H9 (cell line): Measurements from ENCODE around the gene MAPKAPK2. TPM values are rescaled to one million over a fixed set of nuclear protein-coding genes. Genes with fewer than 3 reads are reported as not detected.

Experiments used
- DNase-seq: peaks from one replicate; pipeline ENCODE4 v3.0.0-alpha.2; 2017
- H2AFZ ChIP-seq: one replicate; pipeline ENCODE4 v1.6.1; 2013; ENCODE audit warnings: mild to moderate bottlenecking, low read length, control low read depth, moderate library complexity
- H2AK5ac ChIP-seq: 2 replicates; pipeline ENCODE4 v1.6.1; 2013; ENCODE audit warnings: low read length, control low read depth, mixed read lengths; ENCODE audit not compliant: insufficient read length
- H2BK120ac ChIP-seq: one replicate; pipeline ENCODE4 v1.6.1; 2013; ENCODE audit warnings: low read depth, mild to moderate bottlenecking, low read length, control low read depth, inconsistent platforms; ENCODE audit not compliant: poor library complexity, severe bottlenecking
- H2BK12ac ChIP-seq: 2 replicates; pipeline ENCODE4 v1.6.1; 2013; ENCODE audit warnings: low read length, control low read depth, mixed read lengths, low read depth; ENCODE audit not compliant: insufficient read length
- H2BK15ac ChIP-seq: 2 replicates; pipeline ENCODE4 v1.6.1; 2013; ENCODE audit warnings: low read depth, low read length, control low read depth
- H2BK20ac ChIP-seq: one replicate; pipeline ENCODE4 v1.6.1; 2013; ENCODE audit warnings: low read depth, mild to moderate bottlenecking, low read length, control low read depth, inconsistent platforms; ENCODE audit not compliant: poor library complexity, severe bottlenecking
- H2BK5ac ChIP-seq: 2 replicates; pipeline ENCODE4 v1.6.1; 2013; ENCODE audit warnings: low read length, control low read depth, mixed read lengths; ENCODE audit not compliant: insufficient read length
- H3K14ac ChIP-seq: 2 replicates; pipeline ENCODE4 v1.6.1; 2013; ENCODE audit warnings: low read length, control low read depth; ENCODE audit not compliant: insufficient read depth
- H3K18ac ChIP-seq: 2 replicates; pipeline ENCODE4 v1.6.1; 2013; ENCODE audit warnings: low read depth, mild to moderate bottlenecking, mixed read lengths, low read length, control low read depth; ENCODE audit not compliant: insufficient read length
- H3K23ac ChIP-seq: 2 replicates; pipeline ENCODE4 v1.6.1; 2013; ENCODE audit warnings: low read length, control low read depth, mixed read lengths, low read depth; ENCODE audit not compliant: insufficient read length
- H3K23me2 ChIP-seq: 2 replicates; pipeline ENCODE4 v1.6.1; 2013; ENCODE audit warnings: low read depth, mild to moderate bottlenecking, mixed read lengths, low read length, control low read depth; ENCODE audit not compliant: insufficient read length, poor library complexity, severe bottlenecking
- H3K27ac ChIP-seq: 2 replicates; pipeline ENCODE4 v1.5.1; 2013; ENCODE audit warnings: low read length, control low read depth, mixed read lengths, low read depth; ENCODE audit not compliant: insufficient read length
- H3K27me3 ChIP-seq: 2 replicates; pipeline ENCODE4 v1.6.1; 2013; ENCODE audit warnings: low read length, control low read depth, inconsistent platforms; ENCODE audit not compliant: insufficient read depth
- H3K4ac ChIP-seq: 2 replicates; pipeline ENCODE4 v1.6.1; 2013; ENCODE audit warnings: low read depth, mild to moderate bottlenecking, control low read depth, inconsistent platforms, low read length, moderate library complexity
- H3K4me1 ChIP-seq: 2 replicates; pipeline ENCODE4 v1.6.1; 2013; ENCODE audit warnings: low read length, control low read depth, inconsistent platforms; ENCODE audit not compliant: insufficient read depth
- H3K4me2 ChIP-seq: 2 replicates; pipeline ENCODE4 v1.6.1; 2013; ENCODE audit warnings: low read length, control low read depth, mixed read lengths; ENCODE audit not compliant: insufficient read length, insufficient read depth
- H3K56ac ChIP-seq: 2 replicates; pipeline ENCODE4 v1.6.1; 2013; ENCODE audit warnings: low read depth, mild to moderate bottlenecking, mixed read lengths, low read length, control low read depth; ENCODE audit not compliant: insufficient read length
- H3K79me1 ChIP-seq: 2 replicates; pipeline ENCODE4 v1.6.1; 2013; ENCODE audit warnings: low read depth, mild to moderate bottlenecking, moderate library complexity, low read length, control low read depth, inconsistent platforms; ENCODE audit not compliant: insufficient read depth, poor library complexity, severe bottlenecking
- H3K79me2 ChIP-seq: 2 replicates; pipeline ENCODE4 v1.6.1; 2013; ENCODE audit warnings: low read length, control low read depth, inconsistent platforms; ENCODE audit not compliant: insufficient read depth
- H3K9ac ChIP-seq: 2 replicates; pipeline ENCODE4 v1.6.1; 2013; ENCODE audit warnings: low read length, control low read depth, mixed read lengths; ENCODE audit not compliant: insufficient read length; ENCODE audit errors: extremely low read depth
- H3K9me3 ChIP-seq: one replicate; pipeline ENCODE4 v1.6.1; 2013; ENCODE audit warnings: low read depth, low read length, inconsistent platforms; ENCODE audit not compliant: control insufficient read depth
- H3T11ph ChIP-seq: one replicate; pipeline ENCODE4 v1.6.1; 2013; ENCODE audit warnings: mild to moderate bottlenecking, low read length, control low read depth, inconsistent platforms
- H4K20me1 ChIP-seq: one replicate; pipeline ENCODE4 v1.6.1; 2013; ENCODE audit not compliant: control insufficient read depth, insufficient read length, insufficient read depth
- H4K5ac ChIP-seq: 2 replicates; pipeline ENCODE4 v1.6.1; 2013; ENCODE audit warnings: low read depth, mild to moderate bottlenecking, mixed read lengths, low read length, control low read depth; ENCODE audit not compliant: insufficient read length
- H4K8ac ChIP-seq: replicated peaks from 2 replicates; pipeline ENCODE4 v1.6.1; 2013; ENCODE audit warnings: low read length, control low read depth, mixed read lengths, low read depth; ENCODE audit not compliant: insufficient read length
- H4K91ac ChIP-seq: 2 replicates; pipeline ENCODE4 v1.6.1; 2013; ENCODE audit warnings: low read depth, mild to moderate bottlenecking, moderate library complexity, mixed read lengths, low read length, control low read depth; ENCODE audit not compliant: insufficient read length
- H3K27ac Mint-ChIP-seq, 3 experiments: 2 replicates in 2 of 3; 3 replicates in 1 of 3; pipeline ENCODE4 v1.8.0; 2020 to 2021; ENCODE audit warnings: mixed read lengths in 3 of 3, mild to moderate bottlenecking in 1 of 3, moderate library complexity in 1 of 3
- H3K27me3 Mint-ChIP-seq: 2 replicates; pipeline ENCODE4 v1.8.0; 2021; ENCODE audit warnings: low read depth, mild to moderate bottlenecking, moderate library complexity, mixed read lengths
- H3K36me3 Mint-ChIP-seq, 3 experiments: 2 replicates in 2 of 3; 3 replicates in 1 of 3; pipeline ENCODE4 v1.8.0; 2020 to 2021; ENCODE audit warnings: low read depth in 3 of 3, mixed read lengths in 3 of 3; ENCODE audit not compliant: insufficient read depth in 1 of 3
- H3K4me1 Mint-ChIP-seq, 2 experiments: 2 replicates each; pipeline ENCODE4 v1.8.0; 2020; ENCODE audit warnings: mixed read lengths in 2 of 2
- H3K4me3 Mint-ChIP-seq, 2 experiments: 2 replicates in 1 of 2; 3 replicates in 1 of 2; pipeline ENCODE4 v1.8.0; 2020 to 2021; ENCODE audit warnings: mild to moderate bottlenecking in 2 of 2, mixed read lengths in 2 of 2, moderate library complexity in 1 of 2
- H3K9me3 Mint-ChIP-seq, 2 experiments: 2 replicates in 1 of 2; 3 replicates in 1 of 2; pipeline ENCODE4 v1.8.0; 2020; ENCODE audit warnings: mild to moderate bottlenecking in 2 of 2, mixed read lengths in 2 of 2, moderate library complexity in 1 of 2
- CTCF ChIP-seq: fragments of 200-600 bp; sonication (generic); conservative IDR thresholded peaks from 3 replicates; pipeline ENCODE4 v1.8.0; 2021; ENCODE audit warnings: antibody characterized with exemption, mild to moderate bottlenecking
- WGBS: extraction: QIAGEN DNeasy Blood & Tissue Kit; methylation state at CpG from one replicate; pipeline ENCODE4 v1.1.7; 2013; ENCODE audit warnings: missing lambda C conversion rate, low lambda C conversion rate, mixed read lengths; ENCODE audit not compliant: insufficient read length; ENCODE audit errors: extremely low coverage; 5-methylcytosine and 5-hydroxymethylcytosine counted together
- total RNA-seq: library from RNA; stranded (reverse); gene quantifications from 2 replicates; pipeline ENCODE4 v1.2.1, GENCODE V29; 2021

The MAPKAPK2 gene
- total RNA-seq, 1 experiment from 2014 or later = 50.1 TPM

- H3T11ph ChIP-seq = no peak overlapping the region
- no peak overlapping the region for H2BK15ac ChIP-seq
- Mint-ChIP-seq H3K9me3 (no peaks in the 10 kb centered on the region), H3K27me3 (no peaks in the 10 kb centered on the region), H3K36me3 (no peaks in the 10 kb centered on the region), H3K4me3 (no peak overlapping the region), H3K4me1 (peaks cover 49 to 52% of the 10 kb centered on the region in 2 experiments), H3K27ac (no peak overlapping the region)
- no peak overlapping the region for H2AFZ ChIP-seq
- no peak overlapping the region for H3K27ac ChIP-seq
- no peak overlapping the region for H3K23ac ChIP-seq
- H2BK20ac ChIP-seq = no peak overlapping the region
- H3K79me1 ChIP-seq = peaks cover 3% of the 10 kb centered on the region
- peaks cover 4% of the 10 kb centered on the region; the same call in 1 of the 2 replicates for H3K79me2 ChIP-seq
- H4K5ac ChIP-seq = no peak overlapping the region
- H3K23me2 ChIP-seq = no peaks in the 10 kb centered on the region
- H4K20me1 ChIP-seq = no peaks in the 10 kb centered on the region
- H3K4ac ChIP-seq = no peak overlapping the region
- no peak overlapping the region for H3K14ac ChIP-seq
- no peak for TF ChIP-seq CTCF
- H3K56ac ChIP-seq = no peak overlapping the region
- no peak overlapping the region for H3K4me2 ChIP-seq
- no peak overlapping the region for H2AK5ac ChIP-seq
- peaks cover 7% of the 10 kb centered on the region; the same call in 1 of the 2 replicates for H3K4me1 ChIP-seq
- no peak overlapping the region for H2BK5ac ChIP-seq
- DNase-seq = no peak
- no peaks in the 10 kb centered on the region for H3K27me3 ChIP-seq
- H3K9ac ChIP-seq = no peak overlapping the region
- H2BK12ac ChIP-seq = no peak overlapping the region
- WGBS = no CpG with 5 or more reads among the region's 5 CpGs
- no peak overlapping the region for H3K18ac ChIP-seq
- no peaks in the 10 kb centered on the region for H3K9me3 ChIP-seq
- no peak overlapping the region for H4K8ac ChIP-seq
- H4K91ac ChIP-seq = no peak overlapping the region
- no peak overlapping the region for H2BK120ac ChIP-seq
Measured at GRCh38 chr1:206709772-206710459, 25.2 kb downstream of the MAPKAPK2 start.
